MM.1S (cell line): ENCODE data around the gene OR7A17.

Experiments
- DNase-seq: peaks from one replicate; pipeline ENCODE4 v3.0.0-alpha.2; 2015
- H2AFZ ChIP-seq: fragments of 300-600 bp; sonication (generic); 2 replicates; pipeline ENCODE4 v1.6.0; 2016; ENCODE audit warnings: antibody characterized with exemption, low read length
- H3F3A ChIP-seq: fragments of 300-600 bp; sonication (generic); 2 replicates; pipeline ENCODE4 v1.6.1; 2016; ENCODE audit warnings: mild to moderate bottlenecking, antibody characterized with exemption, low read length, moderate library complexity, mixed read lengths; ENCODE audit not compliant: insufficient read depth
- H3K27ac ChIP-seq: fragments of 300-600 bp; sonication (generic); 2 replicates; pipeline ENCODE4 v1.5.1; 2016; ENCODE audit warnings: mild to moderate bottlenecking, low read length
- H3K27me3 ChIP-seq: fragments of 300-600 bp; sonication (generic); replicated peaks from 2 replicates; pipeline ENCODE4 v1.6.0; 2016; ENCODE audit warnings: low read length; ENCODE audit not compliant: insufficient read depth
- H3K36me3 ChIP-seq: fragments of 300-600 bp; sonication (generic); replicated peaks from 2 replicates; pipeline ENCODE4 v1.6.1; 2016; ENCODE audit warnings: mild to moderate bottlenecking, low read length, mixed read lengths; ENCODE audit not compliant: insufficient read depth
- H3K4me1 ChIP-seq: fragments of 300-600 bp; sonication (generic); 2 replicates; pipeline ENCODE4 v1.6.1; 2016; ENCODE audit warnings: low read length, mixed read lengths
- H3K4me2 ChIP-seq: fragments of 300-600 bp; sonication (generic); 2 replicates; pipeline ENCODE4 v1.6.0; 2016; ENCODE audit warnings: low read depth, low read length
- H3K4me3 ChIP-seq: fragments of 300-600 bp; sonication (generic); 2 replicates; pipeline ENCODE4 v1.5.1; 2016; ENCODE audit warnings: low read length, mixed read lengths
- H3K79me2 ChIP-seq: fragments of 300-600 bp; sonication (generic); 2 replicates; pipeline ENCODE4 v1.6.1; 2016; ENCODE audit warnings: mixed run types, low read length, mixed read lengths
- H3K9ac ChIP-seq: fragments of 300-600 bp; sonication (generic); 2 replicates; pipeline ENCODE4 v1.6.1; 2016; ENCODE audit warnings: low read length, mixed read lengths
- H3K9me2 ChIP-seq: fragments of 300-600 bp; sonication (generic); replicated peaks from 2 replicates; pipeline ENCODE4 v1.6.1; 2016; ENCODE audit warnings: mild to moderate bottlenecking, low read length, mixed read lengths; ENCODE audit not compliant: insufficient read depth
- H3K9me3 ChIP-seq: fragments of 300-600 bp; sonication (generic); replicated peaks from 2 replicates; pipeline ENCODE4 v1.6.1; 2016; ENCODE audit warnings: mild to moderate bottlenecking, low read length, mixed read lengths; ENCODE audit not compliant: insufficient read depth
- H4K20me1 ChIP-seq: fragments of 300-600 bp; sonication (generic); 2 replicates; pipeline ENCODE4 v1.6.1; 2016; ENCODE audit warnings: mild to moderate bottlenecking, low read length, moderate library complexity, mixed read lengths; ENCODE audit not compliant: insufficient read depth
- CTCF ChIP-seq: fragments of 300-600 bp; sonication (generic); IDR thresholded peaks from 2 replicates; pipeline ENCODE4 v1.5.1; 2016; ENCODE audit warnings: antibody characterized with exemption, low read length, mixed read lengths
- EZH2 ChIP-seq: fragments of 300-600 bp; sonication (generic); optimal IDR thresholded peaks from 2 replicates; pipeline ENCODE3; 2017; ENCODE audit warnings: low read depth, mild to moderate bottlenecking, antibody characterized with exemption, low read length, mixed read lengths
- EZH2phosphoT487 ChIP-seq: fragments of 300-600 bp; sonication (generic); IDR thresholded peaks from 2 replicates; pipeline ENCODE4 v1.6.1; 2018; ENCODE audit warnings: antibody characterized with exemption, low read length

The OR7A17 gene

GRCh38 chr19:14843578-14843977 lies 42.4 kb downstream of the OR7A17 start:
- Histone ChIP-seq H3K9ac (no peak overlapping the region), H3K4me3 (no peak overlapping the region), H3K4me1 (no peaks in the 10 kb centered on the region), H3F3A (no peaks in the 10 kb centered on the region), H3K27ac (no peak overlapping the region), H3K36me3 (no peaks in the 10 kb centered on the region), H3K79me2 (no peaks in the 10 kb centered on the region), H4K20me1 (no peaks in the 10 kb centered on the region), H3K9me2 (no peaks in the 10 kb centered on the region), H3K27me3 (peaks cover 76% of the 10 kb centered on the region), H3K9me3 (no peaks in the 10 kb centered on the region), H2AFZ (no peak overlapping the region), H3K4me2 (no peak overlapping the region)
- no peak for DNase-seq
- TF ChIP-seq CTCF (no peak), EZH2 (no peak), EZH2phosphoT487 (no peak)

DNA sequence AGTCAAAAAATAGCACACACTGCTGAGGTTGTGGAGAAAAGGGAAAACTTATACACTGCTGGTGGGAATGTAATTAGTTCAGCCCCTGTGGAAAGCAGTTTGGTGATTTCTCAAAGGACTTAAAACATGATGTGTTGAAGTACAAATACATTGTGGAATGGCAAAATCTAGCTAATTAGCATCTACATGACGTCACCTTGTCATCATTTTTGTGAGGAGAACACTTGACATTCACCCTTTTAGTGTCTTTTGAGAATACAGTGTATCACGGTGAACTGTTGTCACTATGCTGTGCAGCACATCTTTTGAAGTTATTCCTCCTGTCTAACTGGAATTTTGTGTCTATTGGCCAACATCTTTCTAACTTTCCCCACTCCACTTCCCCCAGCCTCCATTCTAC lies 42.8 kb downstream of the OR7A17 start:
- Histone ChIP-seq H3K4me2 (no peak overlapping the region), H4K20me1 (no peaks in the 10 kb centered on the region), H3K9me2 (no peaks in the 10 kb centered on the region), H3K27ac (no peak overlapping the region), H3K27me3 (peaks cover 75% of the 10 kb centered on the region), H3K4me3 (no peak overlapping the region), H3K4me1 (no peaks in the 10 kb centered on the region), H2AFZ (no peak overlapping the region), H3K9ac (no peak overlapping the region), H3K9me3 (no peaks in the 10 kb centered on the region), H3K79me2 (no peaks in the 10 kb centered on the region), H3F3A (no peaks in the 10 kb centered on the region), H3K36me3 (no peaks in the 10 kb centered on the region)
- TF ChIP-seq EZH2 = no peak
- TF ChIP-seq CTCF = no peak
- TF ChIP-seq EZH2phosphoT487 = no peak
- DNase-seq = no peak

DNA sequence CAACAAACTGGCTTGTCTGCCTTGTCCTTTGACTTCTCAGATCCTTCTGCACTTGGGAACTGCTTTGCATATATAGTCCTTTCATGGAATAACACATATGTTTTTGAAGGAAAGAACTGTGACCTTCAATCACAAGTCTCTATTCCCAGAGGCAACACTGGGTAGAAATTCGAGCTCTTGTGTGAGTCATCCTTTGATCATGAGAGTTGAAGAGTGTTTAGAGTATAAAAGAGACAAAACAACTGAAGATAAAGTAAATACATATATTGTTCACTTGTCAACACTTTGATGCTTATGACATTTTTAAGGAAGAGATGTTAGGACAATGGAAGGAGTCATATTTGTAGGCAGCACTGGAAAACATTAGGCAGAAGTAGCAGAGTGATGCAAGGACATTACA lies 45.7 kb downstream of the OR7A17 start:
- no peaks in the 10 kb centered on the region for H3K9me3 ChIP-seq
- no peak for TF ChIP-seq EZH2
- no peak for TF ChIP-seq EZH2phosphoT487
- TF ChIP-seq CTCF = no peak
- H4K20me1 ChIP-seq = no peaks in the 10 kb centered on the region
- H3K79me2 ChIP-seq = no peaks in the 10 kb centered on the region
- H3K9ac ChIP-seq = no peak overlapping the region
- H2AFZ ChIP-seq = no peak overlapping the region
- H3K4me2 ChIP-seq = no peak overlapping the region
- no peaks in the 10 kb centered on the region for H3K4me1 ChIP-seq
- no peak overlapping the region for H3K27ac ChIP-seq
- no peak overlapping the region for H3K4me3 ChIP-seq
- H3F3A ChIP-seq = no peaks in the 10 kb centered on the region
- H3K9me2 ChIP-seq = no peaks in the 10 kb centered on the region
- peaks cover 73% of the 10 kb centered on the region for H3K27me3 ChIP-seq
- DNase-seq = no peak
- no peaks in the 10 kb centered on the region for H3K36me3 ChIP-seq
